Fibroblast of pulmonary artery (primary cell): Measurements from ENCODE around the gene FAM114A2.
"Not testable (repeated sequence)": the region's sequence is repeated elsewhere in the genome, so short reads cannot be mapped to it uniquely, and the experiment has no call there.

Experiments
- DNase-seq: peaks from one replicate; pipeline ENCODE4 v3.0.0-alpha.2; 2010; ENCODE audit warnings: low read depth
- H3K4me3 ChIP-seq: replicated peaks from 2 replicates; pipeline ENCODE4 v1.5.1; 2011; ENCODE audit warnings: low read depth, mild to moderate bottlenecking, control low read depth, low read length, moderate library complexity
- CTCF ChIP-seq: IDR thresholded peaks from 2 replicates; pipeline ENCODE4 v1.5.1; 2011; ENCODE audit warnings: mild to moderate bottlenecking, control low read depth, low read length, inconsistent platforms; ENCODE audit errors: missing control alignments

FAM114A2 gene

DNA sequence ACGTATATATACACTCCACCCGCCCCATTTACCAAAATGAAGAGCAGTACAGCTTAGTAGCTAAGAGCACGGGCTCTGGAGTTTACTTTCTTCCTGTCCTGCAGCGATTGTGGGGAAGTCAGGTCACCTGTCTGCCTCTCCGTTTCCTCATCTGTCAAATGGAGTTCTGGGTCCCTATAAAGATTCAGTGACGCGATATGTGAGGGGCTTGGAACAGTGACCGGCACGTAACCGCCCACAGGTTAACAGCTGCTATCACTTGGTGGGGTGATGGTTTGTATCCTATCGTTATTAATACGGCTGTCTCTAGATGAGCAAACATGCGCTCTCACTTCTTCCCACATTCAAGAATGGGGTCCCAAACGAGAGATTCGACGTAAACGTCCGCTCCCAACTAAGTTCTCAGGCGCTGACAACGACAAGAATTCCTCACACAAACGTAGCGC is 426 bp downstream of the FAM114A2 start:
- H3K4me3 ChIP-seq, result peak overlapping the region; percentile 84
- DNase-seq, result no peak
- no peak for TF ChIP-seq CTCF

- TF ChIP-seq CTCF, result no peak
- DNase-seq, result no peak
- H3K4me3 ChIP-seq, result no peak overlapping the region
These were observed 3.8 kb downstream of the FAM114A2 start for GRCh38 chr5:154034944-154035343.

GRCh38 chr5:154031937-154032489 is 6.7 kb downstream of the FAM114A2 start:
- no peak for TF ChIP-seq CTCF
- no peak for DNase-seq

DNA sequence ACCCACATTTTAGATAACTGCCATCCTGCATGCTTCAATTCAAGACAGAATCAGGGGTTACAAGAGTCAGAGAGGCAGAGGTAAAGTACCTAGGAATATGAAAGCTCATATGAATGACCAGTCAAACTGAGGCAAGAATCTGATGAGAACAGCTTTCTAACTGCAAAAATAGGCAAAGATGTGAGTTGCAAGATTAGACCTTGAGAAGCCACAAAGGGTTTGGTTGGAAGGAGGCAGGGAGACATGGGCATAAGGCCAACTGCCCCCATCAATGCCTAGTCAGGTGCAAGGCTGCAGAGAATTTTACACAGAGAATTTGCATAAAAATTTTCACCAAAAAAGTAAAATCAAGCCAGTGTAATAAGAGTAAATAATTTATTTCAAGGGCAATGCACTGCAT is 12.8 kb downstream of the FAM114A2 start:
- no peak overlapping the region for H3K4me3 ChIP-seq
- no peak for TF ChIP-seq CTCF
- DNase-seq, result no peak

More at GRCh38 chr5:154031937-154032489, 6.7 kb downstream of the FAM114A2 start:
- H3K4me3 ChIP-seq, result no peak overlapping the region

- H3K4me3 ChIP-seq, DNase-seq: not testable (repeated sequence)
These were observed 19.8 kb downstream of the FAM114A2 start for GRCh38 chr5:154018919-154019318.

DNA sequence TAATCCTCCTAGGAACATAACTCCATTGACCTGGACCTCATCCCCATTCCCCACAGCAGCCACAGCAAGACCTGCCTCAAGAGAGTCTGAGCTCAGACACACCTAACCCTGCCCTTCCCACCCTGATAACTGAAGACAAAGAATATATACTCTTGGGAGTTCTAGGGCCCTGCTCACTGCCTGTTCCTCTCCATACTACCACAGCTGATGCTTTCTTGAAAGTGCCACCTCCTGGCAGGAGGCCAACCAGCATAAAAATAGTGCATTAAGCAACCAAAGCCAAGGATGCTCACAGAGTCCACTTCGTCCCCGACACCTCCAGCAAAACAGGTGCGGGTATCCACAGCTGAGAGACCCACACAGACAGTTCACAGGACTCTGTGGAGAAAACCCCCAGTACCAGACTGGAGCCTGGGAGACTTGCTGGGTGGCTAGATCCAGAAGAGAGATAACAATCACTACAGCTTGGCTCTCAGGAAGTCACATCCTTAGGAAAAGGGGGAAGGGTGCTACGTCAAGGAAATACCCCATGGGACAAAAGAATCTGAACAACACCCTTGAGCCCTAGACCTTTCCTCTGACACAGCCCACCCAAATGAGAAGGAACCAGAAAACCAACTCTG is 23.5 kb downstream of the FAM114A2 start:
- H3K4me3 ChIP-seq, result no peak overlapping the region
- no peak for TF ChIP-seq CTCF

DNA sequence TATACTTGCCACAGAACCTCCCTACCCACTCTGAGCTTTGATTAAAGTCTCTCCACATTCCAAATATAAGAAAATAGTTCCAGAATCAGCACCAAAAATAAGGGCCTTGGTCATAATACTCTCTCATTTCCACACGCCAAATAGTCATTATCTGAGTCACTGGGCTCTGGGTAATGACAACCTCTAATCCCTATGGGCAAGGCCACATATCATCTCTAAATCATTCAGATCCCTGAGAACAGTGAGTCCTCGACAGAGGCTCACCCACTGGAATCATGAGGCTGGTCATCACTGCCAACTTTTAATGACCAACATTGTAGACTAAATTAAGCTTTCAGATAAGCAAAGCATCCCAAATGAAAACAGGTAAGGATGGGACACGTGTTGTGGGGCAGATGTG is 28.1 kb downstream of the FAM114A2 start:
- no peak for DNase-seq
- no peak overlapping the region for H3K4me3 ChIP-seq

More for the DNA sequence above, 23.5 kb downstream of the FAM114A2 start:
- DNase-seq, result no peak

More for the DNA sequence above, 28.1 kb downstream of the FAM114A2 start:
- TF ChIP-seq CTCF, result no peak
